Articular chondrocyte of knee joint (primary cell): Measurements from ENCODE around the gene GARIN5A. TPM values are rescaled to one million over a fixed set of nuclear protein-coding genes. Genes with fewer than 3 reads are reported as not detected.

Experiments used
- total RNA-seq: library from RNA; depleted of rRNA; stranded (reverse); fragments of >200 nt; gene quantifications from 2 replicates; pipeline ENCODE4 v1.2.3, GENCODE V29; 2012

GARIN5A gene
- total RNA-seq: 0.78 TPM in 1 of 2 replicates, not detected in the other

DNA sequence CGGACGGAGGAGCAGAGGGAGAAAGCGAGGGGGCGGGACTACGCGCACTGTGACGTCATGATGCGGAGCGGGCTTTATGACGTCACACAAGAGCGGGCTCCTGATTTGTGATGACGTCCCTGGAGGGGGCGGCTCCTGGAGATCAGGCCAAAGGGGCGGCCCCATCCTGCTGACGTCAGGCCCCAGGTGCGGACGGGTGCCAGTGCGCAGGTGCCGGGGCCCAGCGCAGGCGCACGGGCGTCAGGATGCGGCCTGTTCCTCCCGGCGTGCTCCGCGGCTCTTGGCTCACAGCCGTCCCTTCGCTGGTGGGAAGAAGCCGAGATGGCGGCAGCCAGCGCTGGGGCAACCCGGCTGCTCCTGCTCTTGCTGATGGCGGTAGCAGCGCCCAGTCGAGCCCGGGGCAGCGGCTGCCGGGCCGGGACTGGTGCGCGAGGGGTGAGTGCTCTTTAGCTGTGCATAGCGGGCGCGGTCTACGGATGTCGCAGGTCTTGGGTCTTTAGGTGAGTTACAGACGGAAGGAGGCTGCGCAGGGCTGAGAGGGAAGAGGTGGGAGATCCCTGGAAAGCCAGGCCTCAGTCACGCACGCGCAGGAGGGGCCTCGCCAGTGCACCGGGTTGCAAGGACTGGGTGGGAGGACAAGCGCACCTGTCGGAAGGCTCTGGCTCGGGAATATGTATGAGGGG is at the start of gene GARIN5A, which contains the start of gene EMC10:
TSS of gene GARIN5A (minus strand) at position 625 of the 683 bp plus-strand sequence. CDS start at position 165, 460 bp downstream.
TSS of gene EMC10 (plus strand) at position 284 of the 683 bp plus-strand sequence. CDS start at position 322, 38 bp downstream.

DNA sequence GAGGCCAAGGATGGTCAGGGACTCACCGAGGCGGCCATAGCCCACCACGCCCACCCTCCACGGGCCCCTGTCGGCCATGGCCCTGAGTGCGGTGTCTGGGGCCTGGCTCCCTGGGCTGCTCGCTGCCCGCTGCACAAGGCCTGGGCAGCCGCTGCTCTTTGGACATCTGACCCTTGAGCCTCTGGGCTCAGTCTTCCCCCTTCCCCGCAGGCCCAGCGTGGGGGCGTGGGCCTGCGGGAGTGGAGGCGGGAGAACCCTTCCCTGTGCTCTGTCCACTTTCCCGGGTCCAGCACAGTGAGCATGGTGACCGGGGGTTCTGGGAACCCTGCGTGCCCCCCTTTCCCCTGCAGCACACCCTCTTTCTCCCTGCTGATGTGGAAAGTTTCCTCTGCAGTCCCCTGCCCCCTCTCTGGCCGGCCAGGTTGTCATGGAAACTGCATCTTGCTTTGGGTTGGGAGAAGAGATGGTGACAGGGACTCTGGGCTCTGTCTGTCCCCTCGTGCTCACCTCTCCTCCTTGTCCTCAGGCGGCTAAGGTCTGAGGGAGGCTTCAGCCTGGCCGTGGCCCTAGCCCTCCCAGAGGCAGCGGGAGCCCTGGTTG is 37.2 kb upstream of the GARIN5A start, which contains the start of gene ASPDH:
TSS of gene ASPDH (minus strand) at position 168 of the 600 bp plus-strand sequence. CDS start at position 78, 90 bp downstream.

DNA sequence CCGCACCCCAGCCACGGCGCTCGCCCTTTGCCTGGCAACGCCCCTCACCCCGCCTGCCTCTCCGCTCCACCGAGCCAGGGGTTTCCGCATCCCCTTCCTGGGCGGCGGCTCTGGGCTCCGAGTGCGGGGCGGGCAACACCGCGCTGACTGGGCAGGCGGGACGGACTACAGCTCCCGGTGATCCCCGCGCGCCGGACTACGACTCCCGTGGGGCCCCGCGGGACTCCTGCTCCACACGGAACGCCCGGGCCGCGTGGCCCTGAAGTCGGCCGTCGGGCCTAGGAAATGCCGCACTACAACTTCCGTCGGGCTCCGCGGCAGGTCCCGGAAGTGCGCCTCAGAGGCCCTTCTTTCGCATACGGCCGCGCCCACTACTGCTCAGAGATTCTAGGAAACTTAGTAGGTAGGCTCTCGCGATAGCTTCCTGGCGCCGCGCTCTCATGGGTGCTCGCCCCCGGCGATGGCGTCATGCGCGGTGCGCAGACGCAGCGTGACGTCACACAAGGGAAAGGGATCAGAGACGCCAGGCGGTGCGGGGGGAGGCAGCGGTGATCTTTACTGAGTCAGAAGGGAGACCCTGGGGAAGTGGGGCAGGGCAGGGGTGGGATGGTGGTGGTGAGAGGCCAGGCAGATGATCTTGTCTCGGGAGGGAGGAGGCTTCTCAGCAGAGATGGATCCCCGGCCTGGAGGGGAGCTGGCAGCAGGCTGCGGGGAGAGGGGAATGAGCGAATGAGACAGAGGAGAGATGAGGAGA is 34.6 kb upstream of the GARIN5A start, which contains the start of gene JOSD2:
TSS of gene JOSD2 (minus strand) at position 123 of the 754 bp plus-strand sequence. CDS start 760 bp downstream, outside the sequence.

DNA sequence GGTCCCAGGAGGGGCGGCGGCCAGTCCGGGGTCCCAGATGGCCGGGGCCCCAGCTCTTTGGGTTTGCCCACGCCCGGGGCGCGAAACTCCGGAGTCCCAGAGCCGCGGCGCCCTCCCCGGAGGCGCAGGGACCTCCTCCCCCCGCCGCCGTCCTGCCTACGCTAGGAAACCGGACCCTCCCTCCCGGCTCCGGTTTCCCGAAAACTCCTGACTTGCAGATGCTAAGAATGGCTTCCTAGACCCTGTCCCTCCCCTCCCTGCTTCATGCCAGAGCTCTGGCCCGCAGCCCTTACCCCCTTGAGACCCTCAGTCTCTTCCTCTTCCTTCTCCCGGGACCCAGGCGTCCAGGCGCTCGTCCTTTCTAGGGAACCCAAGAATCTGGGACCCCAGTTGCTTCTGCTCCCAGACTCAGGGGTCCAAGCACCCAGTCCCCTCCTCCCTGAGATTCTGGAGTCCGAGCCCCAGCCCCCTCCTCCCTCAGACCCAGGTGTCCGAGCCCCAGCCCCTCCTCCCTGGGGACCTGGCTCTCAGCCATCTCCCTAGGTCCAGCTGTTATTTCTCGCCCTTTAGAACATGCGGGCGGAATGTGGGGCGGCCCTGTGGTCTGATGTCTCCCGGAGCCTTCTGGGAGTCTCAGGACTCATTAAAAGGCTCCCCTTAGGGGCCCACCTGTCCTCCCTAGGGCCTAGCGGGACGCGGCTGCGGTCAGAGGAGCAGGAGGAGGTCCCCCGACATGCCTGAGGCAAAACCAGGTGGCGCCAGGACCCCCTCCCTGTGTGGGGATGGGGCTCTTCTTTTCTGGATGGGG is 44.2 kb downstream of the GARIN5A start, which contains the start of gene MYBPC2:
TSS of gene MYBPC2 (plus strand) at position 672 of the 808 bp plus-strand sequence. CDS start at position 734, 62 bp downstream.

DNA sequence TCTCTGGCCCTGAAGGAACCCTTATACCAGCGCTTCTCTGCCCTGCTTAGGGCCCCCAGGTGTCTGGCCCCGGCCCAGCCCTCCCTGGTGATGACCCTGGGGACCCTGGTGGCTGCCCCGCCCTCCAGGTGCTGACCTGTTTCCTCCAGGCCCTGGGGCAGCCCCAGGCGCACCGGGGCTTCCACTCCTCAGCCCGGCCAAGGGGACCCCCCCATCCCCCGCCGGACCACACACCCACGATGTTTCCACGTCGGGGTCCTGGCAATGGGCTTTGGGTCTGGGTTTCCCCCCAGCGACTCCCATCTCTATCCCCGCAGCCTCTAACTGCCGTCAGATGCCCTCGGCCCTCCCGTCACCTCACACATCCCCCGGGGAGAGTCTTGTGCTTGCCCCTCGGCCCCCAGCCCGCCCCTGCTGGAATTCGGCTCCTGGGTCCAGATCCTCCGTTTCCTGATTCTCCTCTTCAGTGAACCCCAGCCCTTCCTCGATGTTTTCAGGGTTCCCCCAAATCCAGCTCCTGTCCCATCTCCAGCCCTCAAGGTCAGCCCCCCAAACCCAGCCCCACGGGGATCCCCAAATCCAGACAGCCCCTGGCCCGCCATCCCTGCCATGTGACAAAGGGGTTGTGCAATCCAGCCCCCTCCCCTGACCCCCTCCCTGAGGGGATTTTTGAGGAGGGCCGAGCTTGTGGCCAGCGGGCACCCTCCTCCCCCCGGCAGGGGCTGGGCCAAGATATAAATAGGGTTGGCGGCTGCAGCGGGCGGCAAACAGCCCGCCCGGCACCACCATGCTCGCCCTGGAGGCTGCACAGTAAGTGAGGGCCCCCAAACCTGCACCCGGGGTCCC is 58.2 kb downstream of the GARIN5A start, which contains the start of gene SPIB:
TSS of gene SPIB (plus strand) at position 763 of the 846 bp plus-strand sequence. CDS start at position 788, 25 bp downstream.

Other genes starting within 250 kb of the GARIN5A start
- gene KCNC3, start 147.5 kb downstream of the GARIN5A start, total RNA-seq: 0.13 TPM in 1 of 2 replicates, not detected in the other
- gene NAPSA, start 111.2 kb downstream of the GARIN5A start, total RNA-seq: 0.13 and 0.22 TPM in 2 replicates
- gene NR1H2, start 100.4 kb downstream of the GARIN5A start, total RNA-seq: 49.3 and 57.5 TPM in 2 replicates
- 9.4 and 10.5 TPM in 2 replicates for gene POLD1, start 92.5 kb downstream of the GARIN5A start, total RNA-seq
- not detected in 2 replicates for gene SPIB, start 57.9 kb downstream of the GARIN5A start, total RNA-seq
- gene MYBPC2, start 44.0 kb downstream of the GARIN5A start, total RNA-seq: not detected in 2 replicates
- 34.8 and 38.3 TPM in 2 replicates for gene EMC10, start 341 bp downstream of the GARIN5A start, total RNA-seq
- 18.9 and 21.6 TPM in 2 replicates for gene JOSD2, start 34.3 kb upstream of the GARIN5A start, total RNA-seq
- gene ASPDH, start 37.1 kb upstream of the GARIN5A start, total RNA-seq: not detected in 2 replicates
- not detected in 2 replicates for gene LRRC4B, start 91.6 kb upstream of the GARIN5A start, total RNA-seq
- gene SYT3, start 163.0 kb upstream of the GARIN5A start, total RNA-seq: not detected in 2 replicates
- not detected in 2 replicates for gene C19orf81, start 172.6 kb upstream of the GARIN5A start, total RNA-seq
- gene SHANK1, start 243.0 kb upstream of the GARIN5A start, total RNA-seq: 0.52 and 1.2 TPM in 2 replicates
- 9.4 and 17.7 TPM in 2 replicates for gene CLEC11A, start 246.5 kb upstream of the GARIN5A start, total RNA-seq